CD4-positive, alpha-beta T cell treated with Interleukin-17A for 1 hour (primary cell): ENCODE measurements around the gene C10orf71.

Experiments
- DNase-seq: peaks from one replicate; pipeline ENCODE4 v3.0.0-alpha.2; 2020

Gene C10orf71

GRCh38 chr10:49348593-49348992, 49.6 kb downstream of the C10orf71 start:
- DNase-seq = no peak

GRCh38 chr10:49349390-49349789, 50.4 kb downstream of the C10orf71 start:
- no peak for DNase-seq

GRCh38 chr10:49350138-49350537, 51.2 kb downstream of the C10orf71 start:
- DNase-seq = no peak

- no peak for DNase-seq
Measured at GRCh38 chr10:49350846-49351532, 52.0 kb downstream of the C10orf71 start.

- no peak for DNase-seq
Measured at GRCh38 chr10:49351669-49352068, 52.7 kb downstream of the C10orf71 start.

GRCh38 chr10:49352323-49352722, 53.4 kb downstream of the C10orf71 start:
- no peak for DNase-seq

- no peak for DNase-seq
Measured at GRCh38 chr10:49353026-49353894, 54.3 kb downstream of the C10orf71 start.

GRCh38 chr10:49353895-49354566, 55.1 kb downstream of the C10orf71 start:
- no peak for DNase-seq

- DNase-seq = no peak
Measured at GRCh38 chr10:49354593-49354992, 55.6 kb downstream of the C10orf71 start.

- DNase-seq = no peak
Measured at GRCh38 chr10:49355221-49355620, 56.3 kb downstream of the C10orf71 start.

- DNase-seq = no peak
Measured at GRCh38 chr10:49356181-49356580, 57.2 kb downstream of the C10orf71 start.

GRCh38 chr10:49356944-49357343, 58.0 kb downstream of the C10orf71 start:
- DNase-seq = no peak

GRCh38 chr10:49357910-49358309, 58.9 kb downstream of the C10orf71 start:
- no peak for DNase-seq

- DNase-seq = no peak
Measured at GRCh38 chr10:49359349-49360270, 60.6 kb downstream of the C10orf71 start.

GRCh38 chr10:49360271-49361177, 61.6 kb downstream of the C10orf71 start:
- no peak for DNase-seq

GRCh38 chr10:49361178-49361554, 62.2 kb downstream of the C10orf71 start:
- no peak for DNase-seq

- no peak for DNase-seq
Measured at GRCh38 chr10:49361735-49362568, 63.0 kb downstream of the C10orf71 start.

GRCh38 chr10:49362596-49363260, 63.8 kb downstream of the C10orf71 start:
- peak; percentile 8 for DNase-seq

- DNase-seq = no peak
Measured at GRCh38 chr10:49363309-49364031, 64.5 kb downstream of the C10orf71 start.
